H1 (cell line): ENCODE results near the gene SEMA3C. TPM values are rescaled to one million over a fixed set of nuclear protein-coding genes. Genes with fewer than 3 reads are reported as not detected.

ENCODE experiments used
- CTCF ChIA-PET: fragments of 300-600 bp; sonication (Branson Sonifier 250); formaldehyde crosslinking; loops from one replicate; lab custom pipeline; 2021; ENCODE audit not compliant: partially characterized antibody; lab: Charles Lee
- POLR2A ChIA-PET: fragments of 300-600 bp; sonication (Branson Sonifier 250); formaldehyde crosslinking; loops from one replicate; lab custom pipeline; 2021; ENCODE audit warnings: inconsistent platforms; ENCODE audit not compliant: partially characterized antibody; lab: Charles Lee
- DNase-seq, 2 experiments: peaks; one replicate each; pipeline versions ENCODE4 v3.0.0 to v3.0.0-alpha.2; 2010 to 2022; ENCODE audit warnings: low spot score in 2 of 2, low read depth in 1 of 2, mixed read lengths in 1 of 2
- FAIRE-seq: peaks from 2 replicates; lab custom pipeline; 2011; peaks lifted over from hg19 to GRCh38; lab: Jason Lieb, UNC
- H2AFZ ChIP-seq: 2 replicates; pipeline ENCODE4 v1.8.1; 2012; ENCODE audit warnings: low read length, inconsistent platforms
- H2AK5ac ChIP-seq: 2 replicates; pipeline ENCODE4 v1.6.1; 2013; ENCODE audit warnings: low read depth, low read length
- H2BK120ac ChIP-seq: replicated peaks from 2 replicates; pipeline ENCODE3; 2013; ENCODE audit warnings: low read depth, low read length, inconsistent platforms
- H2BK12ac ChIP-seq: 2 replicates; pipeline ENCODE4 v1.6.1; 2013; ENCODE audit warnings: low read depth, low read length
- H2BK15ac ChIP-seq: 2 replicates; pipeline ENCODE4 v1.6.1; 2013; ENCODE audit warnings: low read length
- H2BK20ac ChIP-seq: 2 replicates; pipeline ENCODE4 v1.6.1; 2013; ENCODE audit warnings: low read length
- H2BK5ac ChIP-seq: 2 replicates; pipeline ENCODE4 v1.6.1; 2013; ENCODE audit warnings: low read depth, low read length
- H3K14ac ChIP-seq: 2 replicates; pipeline ENCODE4 v1.6.1; 2013; ENCODE audit warnings: inconsistent platforms; ENCODE audit not compliant: insufficient read length
- H3K18ac ChIP-seq: 2 replicates; pipeline ENCODE4 v1.6.1; 2013; ENCODE audit warnings: low read length; ENCODE audit errors: extremely low read depth
- H3K23ac ChIP-seq: 2 replicates; pipeline ENCODE4 v1.6.1; 2013; ENCODE audit warnings: inconsistent platforms; ENCODE audit not compliant: insufficient read length
- H3K23me2 ChIP-seq: 2 replicates; pipeline ENCODE4 v1.6.1; 2013; ENCODE audit warnings: low read depth, low read length
- H3K27ac ChIP-seq: 2 replicates; pipeline ENCODE4 v1.6.1; 2011; ENCODE audit warnings: low read depth, low read length, inconsistent platforms
- H3K27me3 ChIP-seq, 4 experiments: replicated peaks in 1 of 4; 1 replicate in 1 of 4; 2 replicates in 3 of 4; pipeline versions ENCODE4 v1.6.1 to v1.8.1; 2011 to 2013; ENCODE audit warnings: low read length in 3 of 4, mild to moderate bottlenecking in 3 of 4, inconsistent platforms in 2 of 4, mixed read lengths in 2 of 4, moderate library complexity in 1 of 4; ENCODE audit not compliant: control insufficient read depth in 3 of 4, insufficient read depth in 3 of 4; ENCODE audit errors: extremely low read depth in 1 of 4
- H3K36me3 ChIP-seq, 4 experiments: 2 replicates each; pipeline versions ENCODE4 v1.6.1 to v1.8.1; 2011 to 2013; ENCODE audit warnings: mild to moderate bottlenecking in 4 of 4, low read length in 3 of 4, moderate library complexity in 2 of 4, control low read depth in 1 of 4, inconsistent platforms in 1 of 4; ENCODE audit not compliant: insufficient read depth in 4 of 4, control insufficient read depth in 2 of 4
- H3K4ac ChIP-seq: replicated peaks from 2 replicates; pipeline ENCODE3; 2013; ENCODE audit warnings: low read length, low read depth, mixed read lengths, inconsistent platforms; ENCODE audit not compliant: insufficient read length
- H3K4me1 ChIP-seq, 4 experiments: replicated peaks in 1 of 4; 1 replicate in 1 of 4; 2 replicates in 3 of 4; pipeline versions ENCODE4 v1.6.1 to v1.8.1; 2011 to 2013; ENCODE audit warnings: low read length in 3 of 4, inconsistent platforms in 2 of 4, mixed read lengths in 1 of 4; ENCODE audit not compliant: insufficient read depth in 4 of 4, control insufficient read depth in 3 of 4
- H3K4me2 ChIP-seq, 2 experiments: 2 replicates each; pipeline versions ENCODE4 v1.6.1 to v1.8.1; 2011 to 2013; ENCODE audit warnings: low read depth in 2 of 2, low read length in 2 of 2, control low read depth in 1 of 2, inconsistent platforms in 1 of 2, mild to moderate bottlenecking in 1 of 2; ENCODE audit not compliant: insufficient read depth in 1 of 2
- H3K4me3 ChIP-seq, 4 experiments: fragments of 200-600, 300-600 bp in 1 of 4; sonication (generic), shearing (Covaris generic), sonication (Bioruptor Twin) in 1 of 4; 2 replicates each; pipeline versions ENCODE4 v1.5.1 to v1.8.1; 2011 to 2016; ENCODE audit warnings: low read length in 4 of 4, low read depth in 3 of 4, control low read depth in 2 of 4, inconsistent platforms in 2 of 4, mild to moderate bottlenecking in 2 of 4, mixed read lengths in 1 of 4, moderate library complexity in 1 of 4; ENCODE audit not compliant: insufficient read depth in 2 of 4; ENCODE audit errors: extremely low read depth in 1 of 4
- H3K56ac ChIP-seq: replicated peaks from 2 replicates; pipeline ENCODE3; 2013; ENCODE audit warnings: low read depth, mild to moderate bottlenecking, mixed read lengths, low read length, inconsistent platforms; ENCODE audit not compliant: insufficient read length
- H3K79me1 ChIP-seq: 2 replicates; pipeline ENCODE4 v1.6.1; 2013; ENCODE audit warnings: low read depth, low read length, control low read depth
- H3K79me2 ChIP-seq, 2 experiments: 2 replicates each; pipeline versions ENCODE4 v1.6.1 to v1.8.1; 2012 to 2013; ENCODE audit warnings: low read length in 2 of 2, mild to moderate bottlenecking in 2 of 2, inconsistent platforms in 1 of 2; ENCODE audit not compliant: insufficient read depth in 2 of 2, control insufficient read depth in 1 of 2
- H3K9ac ChIP-seq, 4 experiments: replicated peaks in 1 of 4; 1 replicate in 1 of 4; 2 replicates in 3 of 4; pipeline versions ENCODE4 v1.6.1 to v1.8.1; 2011 to 2013; ENCODE audit warnings: low read depth in 3 of 4, low read length in 3 of 4, control low read depth in 2 of 4, mild to moderate bottlenecking in 2 of 4, moderate library complexity in 2 of 4, inconsistent platforms in 1 of 4; ENCODE audit errors: extremely low read depth in 1 of 4
- H3K9me3 ChIP-seq, 2 experiments: 2 replicates each; pipeline versions ENCODE4 v1.6.1 to v1.8.1; 2012 to 2013; ENCODE audit warnings: mild to moderate bottlenecking in 2 of 2, moderate library complexity in 2 of 2, control low read depth in 1 of 2, inconsistent platforms in 1 of 2, low read depth in 1 of 2, low read length in 1 of 2, mixed read lengths in 1 of 2; ENCODE audit not compliant: insufficient read depth in 2 of 2
- H4K20me1 ChIP-seq, 2 experiments: replicated peaks in 1 of 2; 2 replicates each; pipeline versions ENCODE3 to v1.8.1; 2011 to 2013; ENCODE audit warnings: inconsistent platforms in 2 of 2, low read length in 2 of 2, mild to moderate bottlenecking in 1 of 2; ENCODE audit not compliant: insufficient read depth in 2 of 2, control insufficient read depth in 1 of 2
- H4K5ac ChIP-seq: 2 replicates; pipeline ENCODE4 v1.6.1; 2013; ENCODE audit warnings: low read length, low read depth, mixed read lengths, inconsistent platforms; ENCODE audit not compliant: insufficient read length
- H4K8ac ChIP-seq: 2 replicates; pipeline ENCODE4 v1.8.0; 2013; ENCODE audit warnings: mild to moderate bottlenecking, moderate library complexity, low read length, inconsistent platforms; ENCODE audit not compliant: insufficient read depth; ENCODE audit errors: extremely low read depth
- H4K91ac ChIP-seq: replicated peaks from 2 replicates; pipeline ENCODE3; 2013; ENCODE audit warnings: low read length, mixed read lengths, inconsistent platforms; ENCODE audit not compliant: insufficient read length
- RXRA ChIP-seq: IDR thresholded peaks from 2 replicates; pipeline ENCODE4 v1.6.1; 2011; ENCODE audit warnings: low read depth, mild to moderate bottlenecking, low read length, moderate library complexity; ENCODE audit not compliant: insufficient read depth
- SAP30 ChIP-seq: fragments of 300-600 bp; sonication (generic); IDR thresholded peaks from 2 replicates; pipeline ENCODE4 v1.7.1; 2012; ENCODE audit warnings: low read length, moderate library complexity, mild to moderate bottlenecking, inconsistent platforms; ENCODE audit not compliant: insufficient read depth, insufficient replicate concordance
- TAF7 ChIP-seq: optimal IDR thresholded peaks from 2 replicates; pipeline ENCODE3; 2011; ENCODE audit warnings: low read depth, mild to moderate bottlenecking, inconsistent platforms, low read length, moderate library complexity, borderline replicate concordance
- WGBS, 2 experiments: shearing (Covaris generic) in 1 of 2; methylation state at CpG; one replicate each; pipeline versions ENCODE4 v1.1.6 to v1.1.7; 2013 to 2015; ENCODE audit warnings: low lambda C conversion rate in 2 of 2, mixed read lengths in 2 of 2, inconsistent platforms in 1 of 2, low coverage in 1 of 2, missing lambda C conversion rate in 1 of 2; ENCODE audit not compliant: insufficient replicate concordance in 2 of 2, insufficient coverage in 1 of 2, insufficient read length in 1 of 2; ENCODE audit errors: extremely low coverage in 1 of 2, missing lambda C conversion rate in 1 of 2; 5-methylcytosine and 5-hydroxymethylcytosine counted together
- polyA plus RNA-seq, 7 experiments: library from polyadenylated mRNA; depleted of rRNA in 3 of 7; stranded (reverse) in 5 of 7; unstranded in 2 of 7; fragments of >200 nt in 5 of 7; fragments of 200-250 nt in 2 of 7; gene quantifications; 1 replicate in 5 of 7; 2 replicates in 1 of 7; 4 replicates in 1 of 7; pipeline versions ENCODE4 v1.2.1 to v1.2.3, GENCODE V29; 2011 to 2013; ENCODE audit warnings: missing spikeins in 2 of 7, mixed read lengths in 2 of 7
- total RNA-seq: library from RNA; stranded (reverse); fragmentation: NEBNext Ultra II Directional; extraction: Animal tissue kit (Norgen Biotek cat#: 25700); gene quantifications from 2 replicates; pipeline ENCODE4 v1.2.1, GENCODE V29; 2021

Gene SEMA3C
- total and polyA plus RNA-seq, 2 of the 8 experiments (the other 6 are each of a cell fraction or from before 2014, with no cell fraction given), result 0.15 to 1.4 TPM

DNA sequence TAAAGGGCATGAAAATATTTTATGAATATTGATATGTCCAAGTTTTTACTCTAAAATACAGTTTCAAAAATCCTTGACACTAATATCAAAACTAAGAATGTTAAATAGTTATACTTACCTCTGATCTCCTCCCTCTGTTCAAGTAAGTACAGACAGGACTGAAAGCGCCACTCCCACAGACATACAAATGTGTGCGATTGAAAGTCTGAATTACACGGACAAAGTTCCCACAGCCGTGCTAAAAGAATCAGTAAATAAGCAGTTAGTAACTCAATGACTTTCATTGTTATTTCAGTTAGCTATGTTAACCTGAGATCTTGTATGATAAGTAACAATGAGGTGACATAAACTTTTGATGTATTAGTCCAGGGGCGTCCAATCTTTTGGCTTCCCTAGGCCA lies 100.7 kb downstream of the SEMA3C start:
- no peak overlapping the region for H3K9ac ChIP-seq
- no peak overlapping the region for H2BK15ac ChIP-seq
- no peak overlapping the region for H2BK120ac ChIP-seq
- H4K8ac ChIP-seq, result no peak overlapping the region
- ChIA-PET CTCF (no interaction called here), POLR2A (no interaction called here)
- no peak overlapping the region for H3K27ac ChIP-seq
- no peaks in the 10 kb centered on the region for H3K36me3 ChIP-seq
- H3K79me2 ChIP-seq, result no peaks in the 10 kb centered on the region
- H3K79me1 ChIP-seq, result no peaks in the 10 kb centered on the region
- FAIRE-seq (no peak), DNase-seq (no peak)
- no peak overlapping the region for H3K4me3 ChIP-seq
- no peak overlapping the region for H2BK12ac ChIP-seq
- H3K27me3 ChIP-seq, result no peaks in the 10 kb centered on the region
- no peak overlapping the region for H3K18ac ChIP-seq
- WGBS, 2 experiments, result 91% methylated on average over 5 of the region's 5 CpGs; no CpG with 5 or more reads in 1 of the 2 experiments
- H4K5ac ChIP-seq, result no peak overlapping the region
- H2AK5ac ChIP-seq, result no peak overlapping the region
- peaks cover 0 to 1% of the 10 kb centered on the region in 2 experiments for H4K20me1 ChIP-seq
- H3K23ac ChIP-seq, result no peak overlapping the region
- no peaks in the 10 kb centered on the region for H3K23me2 ChIP-seq
- H3K4me1 ChIP-seq, result no peaks in the 10 kb centered on the region
- no peak overlapping the region for H3K14ac ChIP-seq
- no peak overlapping the region for H3K4ac ChIP-seq
- H4K91ac ChIP-seq, result no peak overlapping the region
- no peak overlapping the region for H2AFZ ChIP-seq
- no peak overlapping the region for H3K4me2 ChIP-seq
- no peaks in the 10 kb centered on the region for H3K9me3 ChIP-seq
- no peak overlapping the region for H3K56ac ChIP-seq
- H2BK20ac ChIP-seq, result no peak overlapping the region
- H2BK5ac ChIP-seq, result no peak overlapping the region
- TF ChIP-seq SAP30, result no peak
- no peak for TF ChIP-seq RXRA
- TF ChIP-seq TAF7, result no peak
